H9 (cell line): ENCODE measurements around the gene KIF23. TPM values are rescaled to one million over a fixed set of nuclear protein-coding genes. Genes with fewer than 3 reads are reported as not detected.

ENCODE experiments used
- DNase-seq: peaks from one replicate; pipeline ENCODE4 v3.0.0-alpha.2; 2017
- H2AFZ ChIP-seq: one replicate; pipeline ENCODE4 v1.6.1; 2013; ENCODE audit warnings: mild to moderate bottlenecking, low read length, control low read depth, moderate library complexity
- H2AK5ac ChIP-seq: 2 replicates; pipeline ENCODE4 v1.6.1; 2013; ENCODE audit warnings: low read length, control low read depth, mixed read lengths; ENCODE audit not compliant: insufficient read length
- H2BK120ac ChIP-seq: one replicate; pipeline ENCODE4 v1.6.1; 2013; ENCODE audit warnings: low read depth, mild to moderate bottlenecking, low read length, control low read depth, inconsistent platforms; ENCODE audit not compliant: poor library complexity, severe bottlenecking
- H2BK12ac ChIP-seq: 2 replicates; pipeline ENCODE4 v1.6.1; 2013; ENCODE audit warnings: low read length, control low read depth, mixed read lengths, low read depth; ENCODE audit not compliant: insufficient read length
- H2BK15ac ChIP-seq: 2 replicates; pipeline ENCODE4 v1.6.1; 2013; ENCODE audit warnings: low read depth, low read length, control low read depth
- H2BK20ac ChIP-seq: one replicate; pipeline ENCODE4 v1.6.1; 2013; ENCODE audit warnings: low read depth, mild to moderate bottlenecking, low read length, control low read depth, inconsistent platforms; ENCODE audit not compliant: poor library complexity, severe bottlenecking
- H2BK5ac ChIP-seq: 2 replicates; pipeline ENCODE4 v1.6.1; 2013; ENCODE audit warnings: low read length, control low read depth, mixed read lengths; ENCODE audit not compliant: insufficient read length
- H3K14ac ChIP-seq: 2 replicates; pipeline ENCODE4 v1.6.1; 2013; ENCODE audit warnings: low read length, control low read depth; ENCODE audit not compliant: insufficient read depth
- H3K18ac ChIP-seq: 2 replicates; pipeline ENCODE4 v1.6.1; 2013; ENCODE audit warnings: low read depth, mild to moderate bottlenecking, mixed read lengths, low read length, control low read depth; ENCODE audit not compliant: insufficient read length
- H3K23ac ChIP-seq: 2 replicates; pipeline ENCODE4 v1.6.1; 2013; ENCODE audit warnings: low read length, control low read depth, mixed read lengths, low read depth; ENCODE audit not compliant: insufficient read length
- H3K23me2 ChIP-seq: 2 replicates; pipeline ENCODE4 v1.6.1; 2013; ENCODE audit warnings: low read depth, mild to moderate bottlenecking, mixed read lengths, low read length, control low read depth; ENCODE audit not compliant: insufficient read length, poor library complexity, severe bottlenecking
- H3K27ac ChIP-seq: 2 replicates; pipeline ENCODE4 v1.5.1; 2013; ENCODE audit warnings: low read length, control low read depth, mixed read lengths, low read depth; ENCODE audit not compliant: insufficient read length
- H3K27me3 ChIP-seq: 2 replicates; pipeline ENCODE4 v1.6.1; 2013; ENCODE audit warnings: low read length, control low read depth, inconsistent platforms; ENCODE audit not compliant: insufficient read depth
- H3K4ac ChIP-seq: 2 replicates; pipeline ENCODE4 v1.6.1; 2013; ENCODE audit warnings: low read depth, mild to moderate bottlenecking, control low read depth, inconsistent platforms, low read length, moderate library complexity
- H3K4me1 ChIP-seq: 2 replicates; pipeline ENCODE4 v1.6.1; 2013; ENCODE audit warnings: low read length, control low read depth, inconsistent platforms; ENCODE audit not compliant: insufficient read depth
- H3K4me2 ChIP-seq: 2 replicates; pipeline ENCODE4 v1.6.1; 2013; ENCODE audit warnings: low read length, control low read depth, mixed read lengths; ENCODE audit not compliant: insufficient read length, insufficient read depth
- H3K56ac ChIP-seq: 2 replicates; pipeline ENCODE4 v1.6.1; 2013; ENCODE audit warnings: low read depth, mild to moderate bottlenecking, mixed read lengths, low read length, control low read depth; ENCODE audit not compliant: insufficient read length
- H3K79me1 ChIP-seq: 2 replicates; pipeline ENCODE4 v1.6.1; 2013; ENCODE audit warnings: low read depth, mild to moderate bottlenecking, moderate library complexity, low read length, control low read depth, inconsistent platforms; ENCODE audit not compliant: insufficient read depth, poor library complexity, severe bottlenecking
- H3K79me2 ChIP-seq: 2 replicates; pipeline ENCODE4 v1.6.1; 2013; ENCODE audit warnings: low read length, control low read depth, inconsistent platforms; ENCODE audit not compliant: insufficient read depth
- H3K9ac ChIP-seq: 2 replicates; pipeline ENCODE4 v1.6.1; 2013; ENCODE audit warnings: low read length, control low read depth, mixed read lengths; ENCODE audit not compliant: insufficient read length; ENCODE audit errors: extremely low read depth
- H3K9me3 ChIP-seq: one replicate; pipeline ENCODE4 v1.6.1; 2013; ENCODE audit warnings: low read depth, low read length, inconsistent platforms; ENCODE audit not compliant: control insufficient read depth
- H3T11ph ChIP-seq: one replicate; pipeline ENCODE4 v1.6.1; 2013; ENCODE audit warnings: mild to moderate bottlenecking, low read length, control low read depth, inconsistent platforms
- H4K20me1 ChIP-seq: one replicate; pipeline ENCODE4 v1.6.1; 2013; ENCODE audit not compliant: control insufficient read depth, insufficient read length, insufficient read depth
- H4K5ac ChIP-seq: 2 replicates; pipeline ENCODE4 v1.6.1; 2013; ENCODE audit warnings: low read depth, mild to moderate bottlenecking, mixed read lengths, low read length, control low read depth; ENCODE audit not compliant: insufficient read length
- H4K8ac ChIP-seq: replicated peaks from 2 replicates; pipeline ENCODE4 v1.6.1; 2013; ENCODE audit warnings: low read length, control low read depth, mixed read lengths, low read depth; ENCODE audit not compliant: insufficient read length
- H4K91ac ChIP-seq: 2 replicates; pipeline ENCODE4 v1.6.1; 2013; ENCODE audit warnings: low read depth, mild to moderate bottlenecking, moderate library complexity, mixed read lengths, low read length, control low read depth; ENCODE audit not compliant: insufficient read length
- H3K27ac Mint-ChIP-seq, 3 experiments: 2 replicates in 2 of 3; 3 replicates in 1 of 3; pipeline ENCODE4 v1.8.0; 2020 to 2021; ENCODE audit warnings: mixed read lengths in 3 of 3, mild to moderate bottlenecking in 1 of 3, moderate library complexity in 1 of 3
- H3K27me3 Mint-ChIP-seq: 2 replicates; pipeline ENCODE4 v1.8.0; 2021; ENCODE audit warnings: low read depth, mild to moderate bottlenecking, moderate library complexity, mixed read lengths
- H3K36me3 Mint-ChIP-seq, 3 experiments: 2 replicates in 2 of 3; 3 replicates in 1 of 3; pipeline ENCODE4 v1.8.0; 2020 to 2021; ENCODE audit warnings: low read depth in 3 of 3, mixed read lengths in 3 of 3; ENCODE audit not compliant: insufficient read depth in 1 of 3
- H3K4me1 Mint-ChIP-seq, 2 experiments: 2 replicates each; pipeline ENCODE4 v1.8.0; 2020; ENCODE audit warnings: mixed read lengths in 2 of 2
- H3K4me3 Mint-ChIP-seq, 2 experiments: 2 replicates in 1 of 2; 3 replicates in 1 of 2; pipeline ENCODE4 v1.8.0; 2020 to 2021; ENCODE audit warnings: mild to moderate bottlenecking in 2 of 2, mixed read lengths in 2 of 2, moderate library complexity in 1 of 2
- H3K9me3 Mint-ChIP-seq, 2 experiments: 2 replicates in 1 of 2; 3 replicates in 1 of 2; pipeline ENCODE4 v1.8.0; 2020; ENCODE audit warnings: mild to moderate bottlenecking in 2 of 2, mixed read lengths in 2 of 2, moderate library complexity in 1 of 2
- WGBS: extraction: QIAGEN DNeasy Blood & Tissue Kit; methylation state at CpG from one replicate; pipeline ENCODE4 v1.1.7; 2013; ENCODE audit warnings: missing lambda C conversion rate, low lambda C conversion rate, mixed read lengths; ENCODE audit not compliant: insufficient read length; ENCODE audit errors: extremely low coverage; 5-methylcytosine and 5-hydroxymethylcytosine counted together
- total RNA-seq: library from RNA; stranded (reverse); gene quantifications from 2 replicates; pipeline ENCODE4 v1.2.1, GENCODE V29; 2021
- TF ChIP-seq, protein P1 (sequence below): fragments of 200-600 bp; sonication (generic); conservative IDR thresholded peaks from 3 replicates; pipeline ENCODE4 v1.8.0; 2021; ENCODE audit warnings: antibody characterized with exemption, mild to moderate bottlenecking

Gene KIF23
- total RNA-seq, 1 experiment from 2014 or later = 55.4 TPM

DNA sequence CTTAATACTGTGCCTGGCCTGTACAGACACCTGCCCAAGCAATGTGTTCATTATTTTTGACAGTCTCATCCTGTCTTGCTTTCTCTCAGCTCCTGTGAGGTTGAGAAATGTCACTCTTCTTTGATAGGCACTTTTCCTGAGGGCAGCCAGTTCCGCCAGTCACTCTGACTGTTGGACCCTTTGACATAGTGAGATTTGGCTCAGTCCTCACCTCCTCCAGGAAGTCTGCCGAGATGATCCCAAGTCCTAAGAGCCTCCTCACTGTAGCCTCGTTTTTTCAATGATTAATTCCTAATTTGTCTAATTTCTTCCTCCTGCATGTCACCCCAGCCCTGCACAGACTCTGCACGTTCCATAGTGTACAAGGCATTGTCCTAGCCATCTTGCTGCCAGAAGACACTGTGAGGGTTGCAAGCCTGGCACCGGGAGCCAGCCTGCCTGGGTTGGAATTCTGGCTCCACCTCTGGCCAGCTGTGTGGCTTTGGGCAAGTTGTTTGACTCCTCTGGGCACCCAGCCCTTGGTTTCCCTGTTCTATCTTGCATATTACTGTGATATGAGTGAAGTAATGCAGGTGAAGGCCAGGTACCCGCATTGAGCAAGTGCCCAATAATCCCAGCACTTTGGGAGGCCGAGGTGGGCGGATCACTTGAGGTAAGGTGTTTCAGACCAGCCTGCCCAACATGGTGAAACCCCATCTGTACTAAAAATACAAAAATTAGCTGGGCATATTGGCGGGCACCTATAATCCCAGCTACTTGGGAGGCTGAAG is 62.7 kb downstream of the KIF23 start:
- no peak overlapping the region for H3K4ac ChIP-seq
- no peak overlapping the region for H2BK20ac ChIP-seq
- H3K9me3 ChIP-seq = no peaks in the 10 kb centered on the region
- H3K14ac ChIP-seq = no peak overlapping the region
- DNase-seq = no peak
- Mint-ChIP-seq H3K27me3 (peaks cover 2% of the 10 kb centered on the region), H3K4me1 (no peaks in the 10 kb centered on the region), H3K9me3 (peaks cover 8 to 9% of the 10 kb centered on the region in 2 experiments), H3K36me3 (peaks cover 1 to 12% (median 3%) of the 10 kb centered on the region in 3 experiments; a peak in 4 of 7 replicates), H3K4me3 (no peak overlapping the region), H3K27ac (no peak overlapping the region)
- H2BK12ac ChIP-seq = no peak overlapping the region
- no peak overlapping the region for H2AFZ ChIP-seq
- H3K79me1 ChIP-seq = no peaks in the 10 kb centered on the region
- H3K4me1 ChIP-seq = no peaks in the 10 kb centered on the region
- H3K18ac ChIP-seq = no peak overlapping the region
- no CpG with 5 or more reads among the region's 9 CpGs for WGBS
- H2AK5ac ChIP-seq = no peak overlapping the region
- H3K27me3 ChIP-seq = no peaks in the 10 kb centered on the region
- no peak overlapping the region for H4K8ac ChIP-seq
- H3K23me2 ChIP-seq = no peaks in the 10 kb centered on the region
- no peak overlapping the region for H3K4me2 ChIP-seq
- no peak overlapping the region for H2BK120ac ChIP-seq
- no peaks in the 10 kb centered on the region for H3K79me2 ChIP-seq
- H3K23ac ChIP-seq = no peak overlapping the region
- no peak overlapping the region for H4K91ac ChIP-seq
- no peaks in the 10 kb centered on the region for H4K20me1 ChIP-seq
- H3K27ac ChIP-seq = no peak overlapping the region
- no peak overlapping the region for H2BK15ac ChIP-seq
- H3K56ac ChIP-seq = no peak overlapping the region
- H2BK5ac ChIP-seq = no peak overlapping the region
- TF ChIP-seq, protein P1, sequence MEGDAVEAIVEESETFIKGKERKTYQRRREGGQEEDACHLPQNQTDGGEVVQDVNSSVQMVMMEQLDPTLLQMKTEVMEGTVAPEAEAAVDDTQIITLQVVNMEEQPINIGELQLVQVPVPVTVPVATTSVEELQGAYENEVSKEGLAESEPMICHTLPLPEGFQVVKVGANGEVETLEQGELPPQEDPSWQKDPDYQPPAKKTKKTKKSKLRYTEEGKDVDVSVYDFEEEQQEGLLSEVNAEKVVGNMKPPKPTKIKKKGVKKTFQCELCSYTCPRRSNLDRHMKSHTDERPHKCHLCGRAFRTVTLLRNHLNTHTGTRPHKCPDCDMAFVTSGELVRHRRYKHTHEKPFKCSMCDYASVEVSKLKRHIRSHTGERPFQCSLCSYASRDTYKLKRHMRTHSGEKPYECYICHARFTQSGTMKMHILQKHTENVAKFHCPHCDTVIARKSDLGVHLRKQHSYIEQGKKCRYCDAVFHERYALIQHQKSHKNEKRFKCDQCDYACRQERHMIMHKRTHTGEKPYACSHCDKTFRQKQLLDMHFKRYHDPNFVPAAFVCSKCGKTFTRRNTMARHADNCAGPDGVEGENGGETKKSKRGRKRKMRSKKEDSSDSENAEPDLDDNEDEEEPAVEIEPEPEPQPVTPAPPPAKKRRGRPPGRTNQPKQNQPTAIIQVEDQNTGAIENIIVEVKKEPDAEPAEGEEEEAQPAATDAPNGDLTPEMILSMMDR = no peak
- no peak overlapping the region for H3T11ph ChIP-seq
- H4K5ac ChIP-seq = no peak overlapping the region
- H3K9ac ChIP-seq = no peak overlapping the region
